ENCODE measurements around the gene EIPR1. TPM values are rescaled to one million over a fixed set of nuclear protein-coding genes. Genes with fewer than 3 reads are reported as not detected.

Gene EIPR1
- polyA plus RNA-seq, 3 donors: 23.2 to 28.4 (median 26.5) TPM

DNA sequence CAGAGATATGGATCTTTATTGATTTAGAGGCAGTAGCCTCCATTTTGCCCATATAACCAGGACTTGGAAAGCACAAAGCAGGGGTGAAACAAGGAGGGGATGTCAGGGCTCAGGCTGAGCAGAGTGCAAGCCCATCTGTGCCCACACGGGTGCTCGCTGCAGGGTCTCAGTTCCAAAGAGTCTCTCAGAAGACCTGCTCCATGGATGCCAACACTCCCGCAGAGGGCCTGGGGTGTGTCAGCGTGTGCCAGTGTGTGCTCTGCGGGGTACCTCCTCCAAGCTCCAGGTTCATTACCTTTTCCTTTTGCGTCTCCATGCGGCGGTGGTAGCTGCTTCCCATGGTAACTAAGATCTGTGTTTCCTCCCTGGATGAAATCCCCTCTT, 107.5 kb downstream of the EIPR1 start:
- DNase-seq: no peak

DNA sequence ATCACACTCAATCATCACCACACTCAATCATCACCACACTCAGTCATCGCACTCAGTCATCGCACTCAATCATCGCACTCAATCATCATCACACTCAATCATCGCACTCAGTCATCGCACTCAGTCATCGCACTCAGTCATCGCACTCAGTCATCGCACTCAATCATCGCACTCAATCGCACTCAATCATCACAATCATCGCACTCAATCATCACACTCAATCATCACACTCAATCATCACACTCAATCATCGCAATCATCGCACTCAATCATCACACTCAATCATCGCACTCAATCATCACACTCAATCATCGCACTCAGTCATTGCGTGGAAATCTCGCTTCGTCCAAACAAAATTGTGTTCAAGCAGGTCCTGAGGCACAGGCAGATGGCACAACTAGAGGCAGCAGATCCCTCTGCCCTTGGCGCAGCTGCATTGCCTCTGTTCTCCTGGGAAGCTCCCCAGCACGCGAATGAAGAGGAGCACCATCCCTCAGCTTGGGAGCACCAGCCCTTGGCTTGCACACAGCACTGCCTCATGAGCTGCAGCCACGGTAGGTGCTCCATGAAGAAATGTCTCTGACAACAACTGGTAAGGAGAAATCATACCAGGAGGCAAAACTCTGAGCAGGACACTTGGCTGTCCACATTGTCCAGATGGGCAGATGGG, 108.1 kb downstream of the EIPR1 start:
- no peak for DNase-seq

DNA sequence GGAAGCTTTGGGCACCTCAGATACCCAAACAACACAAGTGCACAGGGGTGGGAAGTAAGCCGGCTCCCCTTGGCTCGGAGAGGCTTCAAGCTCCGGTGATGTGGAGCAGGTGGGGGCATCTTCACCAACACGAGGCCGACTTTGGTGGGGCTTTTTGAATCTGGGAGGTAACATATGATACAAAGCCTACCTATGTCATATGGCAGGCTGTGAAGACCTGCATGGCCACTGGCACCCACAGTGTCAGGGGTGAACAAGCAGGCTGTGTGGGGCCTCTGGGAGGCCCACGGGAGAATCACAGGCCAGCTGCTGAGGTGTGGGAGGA, 109.0 kb downstream of the EIPR1 start:
- no peak for DNase-seq

DNA sequence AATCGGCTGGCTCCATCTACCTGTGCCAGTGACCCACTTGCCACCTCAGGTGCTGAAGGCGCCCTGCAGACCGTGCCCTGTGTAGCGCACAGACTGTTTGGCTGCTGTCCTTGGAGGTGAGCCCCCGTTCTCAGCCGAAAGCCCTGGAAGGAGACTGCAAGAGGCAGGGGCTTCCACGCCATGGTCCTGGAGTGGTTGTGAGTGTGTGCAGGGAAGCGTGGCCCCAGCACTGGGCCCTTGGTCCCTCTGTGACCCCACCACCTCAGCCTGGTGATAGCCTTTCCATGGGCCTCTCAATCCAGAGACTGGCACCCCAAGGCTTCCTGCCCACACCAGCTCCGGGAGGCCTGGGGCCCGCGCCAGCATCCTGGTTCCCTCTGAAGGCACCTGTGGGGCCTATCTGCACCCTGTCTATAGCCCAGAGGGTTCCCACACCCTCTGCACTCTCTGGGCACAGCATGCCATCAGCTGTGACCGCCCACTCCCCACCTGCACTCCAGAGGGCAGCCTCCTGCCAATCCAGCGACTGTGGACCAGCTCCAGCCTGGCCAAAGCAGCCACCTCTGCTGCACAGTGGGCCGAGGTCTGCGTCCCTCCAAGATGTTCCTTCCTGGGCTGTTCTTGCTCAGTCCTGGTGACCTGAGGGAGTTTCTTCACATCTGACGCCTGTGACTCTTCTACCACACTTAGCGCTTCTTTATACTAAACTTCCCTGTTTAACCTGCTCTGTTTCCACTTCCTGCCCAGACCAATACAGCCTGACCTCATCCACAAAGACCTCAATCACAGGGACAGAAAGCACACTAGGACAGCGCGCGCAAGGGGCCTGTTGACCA, 109.5 kb downstream of the EIPR1 start:
- DNase-seq: no peak

DNA sequence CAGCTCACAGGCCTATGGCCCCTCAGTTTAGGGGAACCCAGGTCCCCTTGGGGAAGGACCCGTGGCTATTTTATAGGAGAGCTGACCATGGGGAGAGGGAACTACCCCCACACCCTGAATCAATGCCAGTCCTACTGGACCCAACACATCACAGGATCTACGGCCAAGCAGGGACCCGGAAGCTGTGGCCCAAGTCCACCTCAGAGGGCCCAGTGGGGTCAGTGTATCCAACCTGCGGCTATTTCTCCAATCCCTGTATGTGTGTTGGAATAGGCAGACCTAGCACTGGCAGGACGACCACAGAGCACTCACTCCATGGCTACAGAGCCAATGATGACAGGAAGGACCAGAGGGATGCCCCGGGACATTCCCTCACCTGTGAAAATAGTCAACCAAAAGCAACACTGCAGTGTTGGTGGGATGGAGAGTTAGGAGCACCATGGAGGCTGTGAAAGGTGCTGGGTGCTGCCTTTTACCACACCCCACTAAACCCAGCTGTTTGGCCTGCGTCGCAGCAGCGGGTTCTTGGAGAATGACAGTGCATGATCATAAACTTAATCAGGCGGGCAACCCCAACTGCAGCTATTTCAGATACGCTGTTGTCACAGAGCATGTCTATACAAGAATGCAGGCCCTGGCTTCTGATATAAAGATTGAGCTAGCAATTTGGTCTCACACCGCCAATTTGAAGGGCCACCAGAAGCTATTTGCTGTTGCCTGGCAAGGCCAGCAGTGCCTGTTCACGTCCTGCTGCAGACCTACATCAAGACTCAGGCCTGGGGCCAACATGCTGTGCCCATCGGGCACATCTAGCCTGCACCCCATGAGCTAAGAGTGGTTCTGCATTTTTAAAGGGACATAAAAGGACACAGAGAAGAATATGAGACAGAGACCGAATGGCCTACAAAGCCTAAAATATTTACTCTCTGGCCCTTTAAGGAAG, 110.4 kb downstream of the EIPR1 start:
- no peak for DNase-seq

GRCh38 chr2:3265981-3266924, 111.4 kb downstream of the EIPR1 start:
- no peak for DNase-seq

- no peak for DNase-seq
Measured at GRCh38 chr2:3265471-3265870, 112.1 kb downstream of the EIPR1 start.

- no peak for DNase-seq
Measured at GRCh38 chr2:3264010-3264744, 113.4 kb downstream of the EIPR1 start.

- DNase-seq: no peak
Measured at GRCh38 chr2:3263487-3263886, 114.1 kb downstream of the EIPR1 start.

GRCh38 chr2:3262437-3263388, 114.9 kb downstream of the EIPR1 start:
- DNase-seq: no peak

- DNase-seq: no peak
Measured at GRCh38 chr2:3261511-3261910, 116.1 kb downstream of the EIPR1 start.

- no peak for DNase-seq
Measured at GRCh38 chr2:3260959-3261358, 116.7 kb downstream of the EIPR1 start.

- no peak for DNase-seq
Measured at GRCh38 chr2:3257826-3258225, 119.8 kb downstream of the EIPR1 start.

DNA sequence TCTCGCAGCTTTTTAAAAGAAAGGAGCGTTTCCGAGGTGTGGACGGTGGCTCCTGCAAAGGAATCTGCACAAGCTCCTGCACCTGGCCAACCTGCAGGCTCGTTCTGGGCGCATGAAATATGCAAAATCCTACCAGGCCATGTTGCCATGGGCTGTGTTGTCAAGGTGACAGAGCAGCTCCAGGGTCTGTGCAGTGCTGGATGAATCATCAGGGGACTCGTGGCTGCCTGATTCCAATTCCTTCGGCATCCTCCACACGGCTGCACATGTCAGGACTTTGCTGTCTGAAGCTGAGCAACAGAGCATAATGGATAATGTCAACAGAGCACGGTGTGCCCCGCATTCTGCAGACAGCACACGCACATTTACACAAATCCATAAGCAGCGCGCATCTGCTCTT, 120.5 kb downstream of the EIPR1 start:
- peak; percentile 23 for DNase-seq

DNA sequence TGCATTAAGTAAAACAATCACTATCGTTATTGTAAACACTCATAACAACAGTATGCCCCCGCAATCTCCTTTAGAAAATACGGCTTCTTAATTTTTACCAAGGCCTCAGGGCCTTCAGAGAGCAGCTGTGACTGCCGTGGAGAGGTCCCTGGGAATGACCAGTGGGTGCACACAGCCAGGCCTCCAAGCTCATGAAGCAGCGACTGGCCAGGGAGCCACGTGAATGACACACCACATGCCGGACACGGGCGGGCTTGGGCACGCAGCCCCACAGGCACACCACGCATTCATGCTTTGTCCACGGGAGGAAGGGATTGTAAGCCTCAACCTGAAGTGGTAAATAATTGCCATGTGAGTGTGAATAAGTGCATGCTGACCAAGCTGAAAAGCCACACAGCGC, 121.0 kb downstream of the EIPR1 start:
- DNase-seq: no peak

GRCh38 chr2:3256157-3256556, 121.5 kb downstream of the EIPR1 start:
- no peak for DNase-seq

- peak; percentile 7 for DNase-seq
Measured at GRCh38 chr2:3254442-3254941, 123.1 kb downstream of the EIPR1 start.

- DNase-seq: no peak
Measured at GRCh38 chr2:3253913-3254441, 123.6 kb downstream of the EIPR1 start.

DNA sequence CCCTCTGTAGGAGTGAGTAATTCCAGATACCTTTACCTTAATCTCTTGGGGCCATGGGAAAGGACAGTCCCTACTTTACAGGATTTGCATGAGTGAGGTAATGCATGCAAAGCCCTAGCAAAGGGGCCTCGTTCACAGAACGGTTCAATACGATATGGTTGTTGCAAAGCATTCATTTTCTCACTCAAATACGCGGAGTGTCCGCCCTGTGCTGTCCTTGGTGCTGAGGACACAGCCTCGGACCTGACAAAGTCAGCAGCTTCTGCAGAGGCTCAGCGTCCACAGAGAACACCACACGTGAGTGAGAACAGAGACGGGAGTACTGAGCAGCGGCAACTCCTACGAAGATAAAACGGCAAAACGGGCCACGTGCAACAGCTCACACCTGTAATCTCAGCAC, 125.7 kb downstream of the EIPR1 start:
- peak; percentile 61 for DNase-seq
